Stromal cell of bone marrow (primary cell): ENCODE measurements around the gene CNTN1.
"Not testable (repeated sequence)": the region's sequence is repeated elsewhere in the genome, so short reads cannot be mapped to it uniquely, and the experiment has no call there.

Experiments
- DNase-seq: peaks from one replicate; pipeline ENCODE4 v3.0.0-alpha.2; 2012; ENCODE audit warnings: low read depth

The CNTN1 gene

GRCh38 chr12:40701756-40702155 is 9.5 kb downstream of the CNTN1 start:
- no peak for DNase-seq

- no peak for DNase-seq
These were observed 18.9 kb downstream of the CNTN1 start for GRCh38 chr12:40711121-40711520.

- no peak for DNase-seq
These were observed 22.4 kb downstream of the CNTN1 start for GRCh38 chr12:40714636-40715035.

- DNase-seq = no peak
These were observed 23.8 kb downstream of the CNTN1 start for GRCh38 chr12:40716037-40716436.

- DNase-seq = no peak
These were observed 25.3 kb downstream of the CNTN1 start for GRCh38 chr12:40717576-40717975.

- DNase-seq = no peak
These were observed 26.7 kb downstream of the CNTN1 start for GRCh38 chr12:40718878-40719372.

- no peak for DNase-seq
These were observed 30.8 kb downstream of the CNTN1 start for GRCh38 chr12:40723001-40723400.

- no peak for DNase-seq
These were observed 34.1 kb downstream of the CNTN1 start for GRCh38 chr12:40726366-40726765.

- DNase-seq = no peak
These were observed 35.7 kb downstream of the CNTN1 start for GRCh38 chr12:40727774-40728483.

GRCh38 chr12:40730281-40730680 is 38.0 kb downstream of the CNTN1 start:
- DNase-seq = no peak

- no peak for DNase-seq
These were observed 41.6 kb downstream of the CNTN1 start for GRCh38 chr12:40733871-40734270.

- no peak for DNase-seq
These were observed 42.0 kb downstream of the CNTN1 start for GRCh38 chr12:40734276-40734675.

GRCh38 chr12:40735551-40736230 is 43.5 kb downstream of the CNTN1 start:
- DNase-seq = no peak

GRCh38 chr12:40737416-40737815 is 45.2 kb downstream of the CNTN1 start:
- DNase-seq = not testable (repeated sequence)

- DNase-seq = no peak
These were observed 46.6 kb downstream of the CNTN1 start for GRCh38 chr12:40738856-40739255.

GRCh38 chr12:40742041-40742440 is 49.8 kb downstream of the CNTN1 start:
- no peak for DNase-seq

GRCh38 chr12:40745386-40745785 is 53.1 kb downstream of the CNTN1 start:
- no peak for DNase-seq

- DNase-seq = no peak
These were observed 57.6 kb downstream of the CNTN1 start for GRCh38 chr12:40749863-40750262.

GRCh38 chr12:40752011-40752410 is 59.8 kb downstream of the CNTN1 start:
- no peak for DNase-seq

GRCh38 chr12:40760821-40761220 is 68.6 kb downstream of the CNTN1 start:
- DNase-seq = no peak

GRCh38 chr12:40762072-40762471 is 69.8 kb downstream of the CNTN1 start:
- DNase-seq = no peak

GRCh38 chr12:40768125-40768864 is 76.1 kb downstream of the CNTN1 start:
- DNase-seq = no peak

GRCh38 chr12:40769846-40770245 is 77.6 kb downstream of the CNTN1 start:
- DNase-seq = no peak
